ENCODE results near the gene GPR63. TPM values are rescaled to one million over a fixed set of nuclear protein-coding genes. Genes with fewer than 3 reads are reported as not detected.
A peak's percentile ranks its signal among the peaks of the same experiment; 100 is the strongest.
"Not testable (repeated sequence)": the region's sequence is repeated elsewhere in the genome, so short reads cannot be mapped to it uniquely, and the experiment has no call there.

The GPR63 gene, protein sequence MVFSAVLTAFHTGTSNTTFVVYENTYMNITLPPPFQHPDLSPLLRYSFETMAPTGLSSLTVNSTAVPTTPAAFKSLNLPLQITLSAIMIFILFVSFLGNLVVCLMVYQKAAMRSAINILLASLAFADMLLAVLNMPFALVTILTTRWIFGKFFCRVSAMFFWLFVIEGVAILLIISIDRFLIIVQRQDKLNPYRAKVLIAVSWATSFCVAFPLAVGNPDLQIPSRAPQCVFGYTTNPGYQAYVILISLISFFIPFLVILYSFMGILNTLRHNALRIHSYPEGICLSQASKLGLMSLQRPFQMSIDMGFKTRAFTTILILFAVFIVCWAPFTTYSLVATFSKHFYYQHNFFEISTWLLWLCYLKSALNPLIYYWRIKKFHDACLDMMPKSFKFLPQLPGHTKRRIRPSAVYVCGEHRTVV
- 1 to 10 TPM in 2 of 4 donors, under 1 TPM in 2; 0.38 to 4.1 (median 0.80) TPM for total RNA-seq

DNA sequence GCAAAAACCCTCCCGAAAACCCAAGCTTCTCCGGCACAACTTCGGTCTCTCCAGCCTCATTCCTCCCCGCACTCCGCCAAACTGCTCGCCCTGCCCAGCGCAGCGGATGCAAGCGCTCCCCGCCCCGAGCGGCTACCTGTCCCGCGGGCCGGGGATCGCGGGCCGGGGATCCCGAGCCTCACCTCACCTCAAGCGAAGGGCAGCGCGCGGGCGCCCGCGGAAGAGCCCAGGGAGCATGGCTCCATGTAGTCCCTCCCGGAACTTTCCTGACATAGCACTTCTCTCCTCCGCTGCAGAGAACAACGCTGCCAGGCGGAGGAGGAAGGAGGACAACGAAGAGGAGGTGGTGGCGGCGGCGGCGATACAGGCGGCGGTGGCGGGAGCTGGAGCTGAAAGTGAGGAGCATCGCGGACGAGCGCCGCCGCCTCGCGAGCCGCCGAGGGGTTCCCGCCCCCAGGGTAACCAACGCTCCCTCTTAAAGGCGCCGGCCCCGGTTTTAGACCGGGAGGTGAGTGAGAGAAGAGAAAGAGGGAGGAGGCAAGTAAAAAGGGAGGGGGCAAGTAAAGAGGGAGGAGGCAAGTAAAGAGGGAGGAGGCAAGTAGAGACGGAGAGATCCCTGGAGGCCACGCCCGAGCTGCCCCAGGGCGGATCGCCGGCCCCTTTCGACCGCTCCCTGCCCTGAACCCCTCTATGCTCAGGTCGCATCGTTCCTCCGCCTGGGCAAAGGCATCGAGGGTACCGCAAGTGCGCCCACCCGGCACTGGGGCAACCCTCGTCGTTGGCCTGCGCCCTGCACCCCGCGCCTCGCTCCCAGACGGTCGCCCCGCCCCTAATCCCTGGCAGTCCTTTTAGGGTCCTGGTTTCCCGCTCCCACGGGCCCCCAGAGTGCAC is at the start of gene GPR63:
Gene GPR63 (minus strand): TSS at position 397 of the 891 bp plus-strand sequence. CDS start 37,746 bp downstream, outside the sequence.
- DNase-seq, result peak; percentile 49 to 89 (median 75)
- Histone ChIP-seq H3K4me1 (peaks cover 0 to 14% (median 0%) of the 10 kb centered on the region in 4 donors), H3K4me3 (peak within 1 kb of the TSS; percentile 51 to 73 (median 65)), H3K27ac (peak within 1 kb of the TSS in 3 of 4 donors; percentile 19 to 57 (median 52)), H3K27me3 (no peaks in the 10 kb centered on the region), H3K36me3 (no peaks in the 10 kb centered on the region), H3K9me3 (no peaks in the 10 kb centered on the region)
- TF ChIP-seq, protein P1, sequence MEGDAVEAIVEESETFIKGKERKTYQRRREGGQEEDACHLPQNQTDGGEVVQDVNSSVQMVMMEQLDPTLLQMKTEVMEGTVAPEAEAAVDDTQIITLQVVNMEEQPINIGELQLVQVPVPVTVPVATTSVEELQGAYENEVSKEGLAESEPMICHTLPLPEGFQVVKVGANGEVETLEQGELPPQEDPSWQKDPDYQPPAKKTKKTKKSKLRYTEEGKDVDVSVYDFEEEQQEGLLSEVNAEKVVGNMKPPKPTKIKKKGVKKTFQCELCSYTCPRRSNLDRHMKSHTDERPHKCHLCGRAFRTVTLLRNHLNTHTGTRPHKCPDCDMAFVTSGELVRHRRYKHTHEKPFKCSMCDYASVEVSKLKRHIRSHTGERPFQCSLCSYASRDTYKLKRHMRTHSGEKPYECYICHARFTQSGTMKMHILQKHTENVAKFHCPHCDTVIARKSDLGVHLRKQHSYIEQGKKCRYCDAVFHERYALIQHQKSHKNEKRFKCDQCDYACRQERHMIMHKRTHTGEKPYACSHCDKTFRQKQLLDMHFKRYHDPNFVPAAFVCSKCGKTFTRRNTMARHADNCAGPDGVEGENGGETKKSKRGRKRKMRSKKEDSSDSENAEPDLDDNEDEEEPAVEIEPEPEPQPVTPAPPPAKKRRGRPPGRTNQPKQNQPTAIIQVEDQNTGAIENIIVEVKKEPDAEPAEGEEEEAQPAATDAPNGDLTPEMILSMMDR (IDR thresholded peaks at IDR 0.05), result peak in 1 of 6 experiments; percentile 9
- TF ChIP-seq POLR2A (IDR thresholded peaks at IDR 0.05), result peak in 1 of 2 donors; percentile 31

DNA sequence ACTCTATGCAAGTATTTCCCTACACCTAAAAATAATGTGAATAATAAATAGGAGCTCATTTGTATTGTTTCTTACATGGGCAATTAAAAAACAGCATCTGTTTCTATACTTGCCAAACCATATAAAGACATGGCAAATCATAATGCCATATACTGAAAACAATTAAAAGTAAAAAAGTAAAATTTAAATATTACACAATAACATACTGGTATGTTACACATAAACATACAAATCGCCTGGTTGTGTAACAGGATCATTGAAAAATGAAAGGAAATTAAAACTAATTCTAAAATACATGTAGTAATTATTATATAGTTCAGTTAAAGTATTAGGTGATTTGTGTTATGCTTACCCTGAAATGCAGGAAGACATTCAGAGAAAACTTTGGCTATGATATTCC is 49.2 kb upstream of the GPR63 start:
- no peak for DNase-seq

DNA sequence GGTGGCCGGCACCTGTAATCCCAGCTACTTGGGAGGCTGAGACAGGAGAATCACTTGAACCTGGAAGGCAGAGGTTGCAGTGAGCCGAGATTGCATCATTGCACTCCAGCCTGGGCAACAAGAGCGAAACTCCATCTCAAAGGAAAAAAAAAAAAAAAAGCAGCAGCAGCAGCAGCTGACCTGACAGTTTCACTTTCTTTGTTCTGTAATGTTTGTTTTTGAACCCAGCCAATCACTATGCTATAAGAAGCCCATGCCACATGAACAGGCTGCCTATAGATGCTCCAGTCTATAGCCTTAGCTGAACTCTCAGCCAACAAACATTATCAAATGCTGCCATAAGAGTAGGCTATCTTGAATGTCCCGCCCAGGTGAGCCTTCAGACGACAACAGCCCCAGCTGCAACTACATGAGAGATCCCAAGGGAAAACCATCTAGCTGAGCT is 47.9 kb upstream of the GPR63 start:
- not testable (repeated sequence) for H3K4me3 ChIP-seq, H3K27ac ChIP-seq, H3K27me3 ChIP-seq, H3K9me3 ChIP-seq, DNase-seq, H3K4me1 ChIP-seq, H3K36me3 ChIP-seq

More for the DNA sequence above, 49.2 kb upstream of the GPR63 start:
- no peak overlapping the region for H3K4me3 ChIP-seq
- peaks cover 0 to 14% (median 0%) of the 10 kb centered on the region in 3 donors for H3K36me3 ChIP-seq
- TF ChIP-seq, protein P1 (IDR thresholded peaks at IDR 0.05), result no peak
- TF ChIP-seq POLR2A (IDR thresholded peaks at IDR 0.05), result no peak
- no peaks in the 10 kb centered on the region for H3K9me3 ChIP-seq
- H3K27ac ChIP-seq, result no peak overlapping the region
- no peaks in the 10 kb centered on the region for H3K27me3 ChIP-seq
- H3K4me1 ChIP-seq, result no peaks in the 10 kb centered on the region

DNA sequence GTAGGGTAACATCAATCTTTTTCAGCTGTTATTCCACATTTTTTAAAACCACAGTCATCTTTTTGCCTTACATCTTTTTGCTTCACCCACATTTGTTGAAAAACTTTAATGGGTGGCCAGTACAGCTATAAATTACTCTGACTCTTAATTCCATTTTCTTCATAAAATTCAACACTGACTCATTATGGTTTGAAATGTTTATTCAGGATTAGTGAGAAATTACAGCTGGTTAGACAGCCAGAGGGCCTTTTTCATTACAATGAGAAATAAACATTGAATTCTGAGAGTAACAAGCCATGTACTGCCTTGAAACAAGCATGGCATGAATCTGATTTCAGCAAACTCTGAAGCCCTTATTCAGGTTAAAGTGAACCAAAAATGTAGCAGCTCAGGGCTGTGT is 40.9 kb upstream of the GPR63 start:
- peak overlapping the region in 2 of 4 donors; percentile 44 to 52 for H3K27ac ChIP-seq
- no peak overlapping the region for H3K4me3 ChIP-seq
- TF ChIP-seq, protein P1 (IDR thresholded peaks at IDR 0.05), result no peak
- no peak for TF ChIP-seq POLR2A (IDR thresholded peaks at IDR 0.05)
- no peak for DNase-seq
- no peaks in the 10 kb centered on the region for H3K36me3 ChIP-seq
- H3K9me3 ChIP-seq, result no peaks in the 10 kb centered on the region
- H3K4me1 ChIP-seq, result no peaks in the 10 kb centered on the region
- H3K27me3 ChIP-seq, result no peaks in the 10 kb centered on the region

DNA sequence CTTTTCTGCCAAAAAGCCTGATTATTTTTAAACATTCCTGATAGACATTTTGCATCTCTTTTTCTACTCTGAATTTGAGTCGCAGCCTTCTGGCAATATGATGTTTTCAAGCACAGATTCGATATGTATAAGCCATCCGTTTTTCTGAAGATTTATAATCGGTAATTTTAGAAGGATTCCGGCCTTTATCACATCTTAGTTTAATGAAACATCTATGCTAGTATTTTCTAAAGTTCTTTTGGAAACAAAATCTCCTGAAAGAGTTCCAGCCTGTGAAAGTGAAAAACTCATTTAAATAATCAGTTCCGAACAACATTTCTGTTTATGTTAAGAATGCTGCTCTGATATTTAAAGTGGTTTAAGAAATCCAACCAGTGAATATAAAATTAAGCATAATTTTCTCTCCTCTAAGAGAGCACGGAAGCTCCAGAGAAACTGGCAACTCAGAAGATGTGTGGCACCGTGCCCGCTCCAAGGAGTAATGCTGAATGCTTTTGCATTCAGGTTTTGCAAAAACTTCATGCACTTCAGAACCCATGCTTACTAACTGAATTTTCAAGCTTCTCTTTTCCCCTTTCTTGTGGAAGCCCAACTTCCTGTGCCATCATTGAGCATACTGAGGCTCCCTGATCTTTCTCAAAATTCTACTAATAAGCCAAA is 39.7 kb upstream of the GPR63 start:
- H3K4me3 ChIP-seq, result no peak overlapping the region
- no peaks in the 10 kb centered on the region for H3K9me3 ChIP-seq
- H3K4me1 ChIP-seq, result no peaks in the 10 kb centered on the region
- H3K27ac ChIP-seq, result no peak overlapping the region
- TF ChIP-seq, protein P1 (IDR thresholded peaks at IDR 0.05), result no peak
- no peak for TF ChIP-seq POLR2A (IDR thresholded peaks at IDR 0.05)
- no peaks in the 10 kb centered on the region for H3K36me3 ChIP-seq
- no peaks in the 10 kb centered on the region for H3K27me3 ChIP-seq
- no peak for DNase-seq
